OCI-LY3 (cell line): ENCODE data around the gene TGM4.

Experiments
- EZH2phosphoT487 ChIP-seq: fragments of 200-600 bp; shearing (Covaris generic); IDR thresholded peaks from 2 replicates; pipeline ENCODE4 v1.6.1; 2018; ENCODE audit warnings: antibody characterized with exemption, mixed run types, low read depth
- TF ChIP-seq, protein P1 (sequence below): fragments of 200-600, 300-600 bp; sonication (generic); IDR thresholded peaks from 2 replicates; pipeline ENCODE4 v1.5.1; 2014; ENCODE audit warnings: antibody characterized with exemption, low read length, low read depth

DNA sequence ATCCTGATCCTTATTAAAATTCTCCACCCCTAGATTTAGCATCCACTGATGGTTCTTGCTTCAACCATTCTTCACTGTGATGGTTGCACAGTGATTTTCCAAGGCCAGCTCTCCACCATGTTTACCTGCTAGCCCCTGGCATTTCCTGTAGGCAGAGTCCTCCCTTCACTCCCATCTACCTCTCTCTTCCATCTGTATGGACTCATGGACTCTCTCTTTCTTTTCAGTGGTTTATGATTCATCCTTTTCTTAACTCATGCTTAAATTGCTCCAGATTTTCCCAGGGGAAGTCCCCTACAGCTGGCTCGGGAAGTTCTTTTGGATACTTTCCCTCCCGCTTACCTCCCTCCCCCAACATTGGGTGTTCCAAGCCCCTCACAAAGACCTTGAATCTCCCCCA lies 18.7 kb downstream of the TGM4 start:
- TF ChIP-seq, protein P1, sequence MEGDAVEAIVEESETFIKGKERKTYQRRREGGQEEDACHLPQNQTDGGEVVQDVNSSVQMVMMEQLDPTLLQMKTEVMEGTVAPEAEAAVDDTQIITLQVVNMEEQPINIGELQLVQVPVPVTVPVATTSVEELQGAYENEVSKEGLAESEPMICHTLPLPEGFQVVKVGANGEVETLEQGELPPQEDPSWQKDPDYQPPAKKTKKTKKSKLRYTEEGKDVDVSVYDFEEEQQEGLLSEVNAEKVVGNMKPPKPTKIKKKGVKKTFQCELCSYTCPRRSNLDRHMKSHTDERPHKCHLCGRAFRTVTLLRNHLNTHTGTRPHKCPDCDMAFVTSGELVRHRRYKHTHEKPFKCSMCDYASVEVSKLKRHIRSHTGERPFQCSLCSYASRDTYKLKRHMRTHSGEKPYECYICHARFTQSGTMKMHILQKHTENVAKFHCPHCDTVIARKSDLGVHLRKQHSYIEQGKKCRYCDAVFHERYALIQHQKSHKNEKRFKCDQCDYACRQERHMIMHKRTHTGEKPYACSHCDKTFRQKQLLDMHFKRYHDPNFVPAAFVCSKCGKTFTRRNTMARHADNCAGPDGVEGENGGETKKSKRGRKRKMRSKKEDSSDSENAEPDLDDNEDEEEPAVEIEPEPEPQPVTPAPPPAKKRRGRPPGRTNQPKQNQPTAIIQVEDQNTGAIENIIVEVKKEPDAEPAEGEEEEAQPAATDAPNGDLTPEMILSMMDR = no peak
- no peak for TF ChIP-seq EZH2phosphoT487
